ENCODE measurements around the gene FCRL6.

Gene FCRL6

DNA sequence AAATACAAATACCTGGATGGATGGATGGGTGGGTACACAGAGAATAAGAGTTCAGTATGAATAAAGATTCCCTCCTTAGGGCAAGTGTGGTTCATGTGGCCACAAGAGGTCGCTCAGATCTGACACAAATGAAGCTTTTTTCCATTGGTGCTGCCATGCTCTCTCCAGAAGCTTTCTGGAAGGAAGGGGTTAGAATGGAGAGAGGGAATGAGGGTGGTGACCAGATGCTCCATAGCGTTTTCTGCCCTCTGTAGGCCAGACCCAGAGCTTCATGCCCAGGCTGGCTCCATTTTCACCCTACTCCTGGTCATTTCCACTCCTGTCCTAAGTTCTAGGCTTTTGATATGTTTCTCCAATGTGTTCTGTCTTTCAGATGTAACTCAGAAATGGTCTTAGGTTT is 3.3 kb upstream of the FCRL6 start:
- CTCF ChIA-PET = interaction anchor here (0.6 to 18.7 kb wide), 51 partner anchors 10 to 710 kb away, joined by 3 to 415 read pairs (median 4); partner anchors contain the start of genes IGSF9 and SLAMF8
- Histone ChIP-seq H3K4me3 (ENCODE audit: low read depth, low read length) (no peak overlapping the region), H3K9me3 (ENCODE audit: control insufficient read depth, insufficient read depth, low read depth, low read length) (no peaks in the 10 kb centered on the region), H3K36me3 (ENCODE audit: control insufficient read depth in 2 of 2, insufficient read depth in 1 of 2, low read length in 2 of 2) (no peaks in the 10 kb centered on the region), H3K27ac (ENCODE audit: extremely low read depth, low read depth, low read length) (no peak overlapping the region), H3K4me1 (ENCODE audit: control insufficient read depth, insufficient read depth, low read length) (no peaks in the 10 kb centered on the region)
- POLR2A ChIA-PET = no interaction called here
- TF ChIP-seq, protein P1, sequence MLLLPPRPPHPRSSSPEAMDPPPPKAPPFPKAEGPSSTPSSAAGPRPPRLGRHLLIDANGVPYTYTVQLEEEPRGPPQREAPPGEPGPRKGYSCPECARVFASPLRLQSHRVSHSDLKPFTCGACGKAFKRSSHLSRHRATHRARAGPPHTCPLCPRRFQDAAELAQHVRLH (tag by site-specific recombination; IDR thresholded peaks at IDR 0.05) = no peak
- TF ChIP-seq, protein P2, sequence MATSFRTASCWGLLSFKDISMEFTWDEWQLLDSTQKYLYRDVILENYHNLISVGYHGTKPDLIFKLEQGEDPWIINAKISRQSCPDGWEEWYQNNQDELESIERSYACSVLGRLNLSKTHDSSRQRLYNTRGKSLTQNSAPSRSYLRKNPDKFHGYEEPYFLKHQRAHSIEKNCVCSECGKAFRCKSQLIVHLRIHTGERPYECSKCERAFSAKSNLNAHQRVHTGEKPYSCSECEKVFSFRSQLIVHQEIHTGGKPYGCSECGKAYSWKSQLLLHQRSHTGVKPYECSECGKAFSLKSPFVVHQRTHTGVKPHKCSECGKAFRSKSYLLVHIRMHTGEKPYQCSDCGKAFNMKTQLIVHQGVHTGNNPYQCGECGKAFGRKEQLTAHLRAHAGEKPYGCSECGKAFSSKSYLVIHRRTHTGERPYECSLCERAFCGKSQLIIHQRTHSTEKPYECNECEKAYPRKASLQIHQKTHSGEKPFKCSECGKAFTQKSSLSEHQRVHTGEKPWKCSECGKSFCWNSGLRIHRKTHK (tag by site-specific recombination; IDR thresholded peaks at IDR 0.05) = no peak
- TF ChIP-seq SP3 (tag by site-specific recombination; IDR thresholded peaks at IDR 0.05) = no peak
- no peak for TF ChIP-seq WT1 (tag by site-specific recombination; IDR thresholded peaks at IDR 0.05)
- TF ChIP-seq RBAK (tag by site-specific recombination; IDR thresholded peaks at IDR 0.05) = no peak
- TF ChIP-seq, protein P3, sequence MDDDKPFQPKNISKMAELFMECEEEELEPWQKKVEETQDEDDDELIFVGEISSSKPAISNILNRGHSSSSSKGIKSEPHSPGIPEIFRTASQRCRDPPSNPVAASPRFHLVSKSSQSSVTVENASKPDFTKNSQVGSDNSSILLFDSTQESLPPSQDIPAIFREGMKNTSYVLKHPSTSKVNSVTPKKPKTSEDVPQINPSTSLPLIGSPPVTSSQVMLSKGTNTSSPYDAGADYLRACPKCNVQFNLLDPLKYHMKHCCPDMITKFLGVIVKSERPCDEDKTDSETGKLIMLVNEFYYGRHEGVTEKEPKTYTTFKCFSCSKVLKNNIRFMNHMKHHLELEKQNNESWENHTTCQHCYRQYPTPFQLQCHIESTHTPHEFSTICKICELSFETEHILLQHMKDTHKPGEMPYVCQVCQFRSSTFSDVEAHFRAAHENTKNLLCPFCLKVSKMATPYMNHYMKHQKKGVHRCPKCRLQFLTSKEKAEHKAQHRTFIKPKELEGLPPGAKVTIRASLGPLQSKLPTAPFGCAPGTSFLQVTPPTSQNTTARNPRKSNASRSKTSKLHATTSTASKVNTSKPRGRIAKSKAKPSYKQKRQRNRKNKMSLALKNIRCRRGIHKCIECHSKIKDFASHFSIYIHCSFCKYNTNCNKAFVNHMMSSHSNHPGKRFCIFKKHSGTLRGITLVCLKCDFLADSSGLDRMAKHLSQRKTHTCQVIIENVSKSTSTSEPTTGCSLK (tag by site-specific recombination; IDR thresholded peaks at IDR 0.05) = no peak
- TF ChIP-seq, protein P4, sequence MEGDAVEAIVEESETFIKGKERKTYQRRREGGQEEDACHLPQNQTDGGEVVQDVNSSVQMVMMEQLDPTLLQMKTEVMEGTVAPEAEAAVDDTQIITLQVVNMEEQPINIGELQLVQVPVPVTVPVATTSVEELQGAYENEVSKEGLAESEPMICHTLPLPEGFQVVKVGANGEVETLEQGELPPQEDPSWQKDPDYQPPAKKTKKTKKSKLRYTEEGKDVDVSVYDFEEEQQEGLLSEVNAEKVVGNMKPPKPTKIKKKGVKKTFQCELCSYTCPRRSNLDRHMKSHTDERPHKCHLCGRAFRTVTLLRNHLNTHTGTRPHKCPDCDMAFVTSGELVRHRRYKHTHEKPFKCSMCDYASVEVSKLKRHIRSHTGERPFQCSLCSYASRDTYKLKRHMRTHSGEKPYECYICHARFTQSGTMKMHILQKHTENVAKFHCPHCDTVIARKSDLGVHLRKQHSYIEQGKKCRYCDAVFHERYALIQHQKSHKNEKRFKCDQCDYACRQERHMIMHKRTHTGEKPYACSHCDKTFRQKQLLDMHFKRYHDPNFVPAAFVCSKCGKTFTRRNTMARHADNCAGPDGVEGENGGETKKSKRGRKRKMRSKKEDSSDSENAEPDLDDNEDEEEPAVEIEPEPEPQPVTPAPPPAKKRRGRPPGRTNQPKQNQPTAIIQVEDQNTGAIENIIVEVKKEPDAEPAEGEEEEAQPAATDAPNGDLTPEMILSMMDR (tag by site-specific recombination; IDR thresholded peaks at IDR 0.05) = peak; percentile 46; the same call in 1 of the 2 replicates
- TF ChIP-seq ZNF76 (tag by site-specific recombination; IDR thresholded peaks at IDR 0.05; ENCODE audit: borderline replicate concordance, low read depth) = no peak
- TF ChIP-seq, protein P5, sequence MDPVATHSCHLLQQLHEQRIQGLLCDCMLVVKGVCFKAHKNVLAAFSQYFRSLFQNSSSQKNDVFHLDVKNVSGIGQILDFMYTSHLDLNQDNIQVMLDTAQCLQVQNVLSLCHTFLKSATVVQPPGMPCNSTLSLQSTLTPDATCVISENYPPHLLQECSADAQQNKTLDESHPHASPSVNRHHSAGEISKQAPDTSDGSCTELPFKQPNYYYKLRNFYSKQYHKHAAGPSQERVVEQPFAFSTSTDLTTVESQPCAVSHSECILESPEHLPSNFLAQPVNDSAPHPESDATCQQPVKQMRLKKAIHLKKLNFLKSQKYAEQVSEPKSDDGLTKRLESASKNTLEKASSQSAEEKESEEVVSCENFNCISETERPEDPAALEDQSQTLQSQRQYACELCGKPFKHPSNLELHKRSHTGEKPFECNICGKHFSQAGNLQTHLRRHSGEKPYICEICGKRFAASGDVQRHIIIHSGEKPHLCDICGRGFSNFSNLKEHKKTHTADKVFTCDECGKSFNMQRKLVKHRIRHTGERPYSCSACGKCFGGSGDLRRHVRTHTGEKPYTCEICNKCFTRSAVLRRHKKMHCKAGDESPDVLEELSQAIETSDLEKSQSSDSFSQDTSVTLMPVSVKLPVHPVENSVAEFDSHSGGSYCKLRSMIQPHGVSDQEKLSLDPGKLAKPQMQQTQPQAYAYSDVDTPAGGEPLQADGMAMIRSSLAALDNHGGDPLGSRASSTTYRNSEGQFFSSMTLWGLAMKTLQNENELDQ (tag by site-specific recombination; IDR thresholded peaks at IDR 0.05; ENCODE audit: low read depth) = no peak
- 0 out of 2 replicates have a peak, but pooled peaks have one; percentile 22 for TF ChIP-seq ZSCAN30 (tag by site-specific recombination; IDR thresholded peaks at IDR 0.05)
- TF ChIP-seq, protein P6, sequence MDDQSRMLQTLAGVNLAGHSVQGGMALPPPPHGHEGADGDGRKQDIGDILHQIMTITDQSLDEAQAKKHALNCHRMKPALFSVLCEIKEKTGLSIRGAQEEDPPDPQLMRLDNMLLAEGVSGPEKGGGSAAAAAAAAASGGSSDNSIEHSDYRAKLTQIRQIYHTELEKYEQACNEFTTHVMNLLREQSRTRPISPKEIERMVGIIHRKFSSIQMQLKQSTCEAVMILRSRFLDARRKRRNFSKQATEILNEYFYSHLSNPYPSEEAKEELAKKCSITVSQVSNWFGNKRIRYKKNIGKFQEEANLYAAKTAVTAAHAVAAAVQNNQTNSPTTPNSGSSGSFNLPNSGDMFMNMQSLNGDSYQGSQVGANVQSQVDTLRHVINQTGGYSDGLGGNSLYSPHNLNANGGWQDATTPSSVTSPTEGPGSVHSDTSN (CRISPR knock-in tag; IDR thresholded peaks at IDR 0.05) = no peak
- no peak for TF ChIP-seq EGR2 (tag by site-specific recombination; IDR thresholded peaks at IDR 0.05; ENCODE audit: low read depth)
- no peak for TF ChIP-seq ZBTB48 (tag by site-specific recombination; IDR thresholded peaks at IDR 0.05)
- no peak for TF ChIP-seq ZNF624 (tag by site-specific recombination; IDR thresholded peaks at IDR 0.05)
- no peak for TF ChIP-seq ZNF830 (tag by site-specific recombination; IDR thresholded peaks at IDR 0.05; ENCODE audit: low read depth)
- TF ChIP-seq IKZF3 (tag by site-specific recombination; IDR thresholded peaks at IDR 0.05) = peak; percentile 71; the same call in 1 of the 2 replicates
- TF ChIP-seq KLF1 (tag by site-specific recombination; IDR thresholded peaks at IDR 0.05) = no peak
- peak; percentile 61; the same call in 1 of the 2 replicates for TF ChIP-seq ZNF660 (tag by site-specific recombination; IDR thresholded peaks at IDR 0.05)
- TF ChIP-seq ZNF600 (tag by site-specific recombination; IDR thresholded peaks at IDR 0.05) = 0 out of 2 replicates have a peak, but pooled peaks have one; percentile 32
- no peak for TF ChIP-seq ZBTB7A (tag by site-specific recombination; IDR thresholded peaks at IDR 0.05; ENCODE audit: low read depth)
- no peak for TF ChIP-seq ZNF10 (tag by site-specific recombination; IDR thresholded peaks at IDR 0.05)
- TF ChIP-seq, protein P7, sequence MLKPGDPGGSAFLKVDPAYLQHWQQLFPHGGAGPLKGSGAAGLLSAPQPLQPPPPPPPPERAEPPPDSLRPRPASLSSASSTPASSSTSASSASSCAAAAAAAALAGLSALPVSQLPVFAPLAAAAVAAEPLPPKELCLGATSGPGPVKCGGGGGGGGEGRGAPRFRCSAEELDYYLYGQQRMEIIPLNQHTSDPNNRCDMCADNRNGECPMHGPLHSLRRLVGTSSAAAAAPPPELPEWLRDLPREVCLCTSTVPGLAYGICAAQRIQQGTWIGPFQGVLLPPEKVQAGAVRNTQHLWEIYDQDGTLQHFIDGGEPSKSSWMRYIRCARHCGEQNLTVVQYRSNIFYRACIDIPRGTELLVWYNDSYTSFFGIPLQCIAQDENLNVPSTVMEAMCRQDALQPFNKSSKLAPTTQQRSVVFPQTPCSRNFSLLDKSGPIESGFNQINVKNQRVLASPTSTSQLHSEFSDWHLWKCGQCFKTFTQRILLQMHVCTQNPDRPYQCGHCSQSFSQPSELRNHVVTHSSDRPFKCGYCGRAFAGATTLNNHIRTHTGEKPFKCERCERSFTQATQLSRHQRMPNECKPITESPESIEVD (tag by site-specific recombination; IDR thresholded peaks at IDR 0.05) = no peak
- no peak for TF ChIP-seq GLI4 (tag by site-specific recombination; IDR thresholded peaks at IDR 0.05)
- no peak for TF ChIP-seq ZNF311 (tag by site-specific recombination; IDR thresholded peaks at IDR 0.05; ENCODE audit: borderline replicate concordance)
- TF ChIP-seq, protein P8, sequence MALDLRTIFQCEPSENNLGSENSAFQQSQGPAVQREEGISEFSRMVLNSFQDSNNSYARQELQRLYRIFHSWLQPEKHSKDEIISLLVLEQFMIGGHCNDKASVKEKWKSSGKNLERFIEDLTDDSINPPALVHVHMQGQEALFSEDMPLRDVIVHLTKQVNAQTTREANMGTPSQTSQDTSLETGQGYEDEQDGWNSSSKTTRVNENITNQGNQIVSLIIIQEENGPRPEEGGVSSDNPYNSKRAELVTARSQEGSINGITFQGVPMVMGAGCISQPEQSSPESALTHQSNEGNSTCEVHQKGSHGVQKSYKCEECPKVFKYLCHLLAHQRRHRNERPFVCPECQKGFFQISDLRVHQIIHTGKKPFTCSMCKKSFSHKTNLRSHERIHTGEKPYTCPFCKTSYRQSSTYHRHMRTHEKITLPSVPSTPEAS (tag by site-specific recombination; IDR thresholded peaks at IDR 0.05) = no peak
- no peak for TF ChIP-seq ZNF623 (tag by site-specific recombination; IDR thresholded peaks at IDR 0.05)
- TF ChIP-seq ZNF707 (tag by site-specific recombination; IDR thresholded peaks at IDR 0.05) = peak; percentile 79

Data from HEK293 (cell line).